Mesodermal cell (in vitro differentiated cells): ENCODE results near the gene SUSD4.
A peak's percentile ranks its signal among the peaks of the same experiment; 100 is the strongest.

ENCODE experiments used
- H3K27ac ChIP-seq: 2 replicates; pipeline ENCODE4 v1.7.0; 2013; ENCODE audit warnings: mild to moderate bottlenecking, low read depth, low read length, moderate library complexity; ENCODE audit not compliant: severe bottlenecking
- H3K36me3 ChIP-seq: 2 replicates; pipeline ENCODE4 v1.7.1; 2013; ENCODE audit warnings: mild to moderate bottlenecking, low read length, moderate library complexity; ENCODE audit not compliant: control insufficient read depth, insufficient read depth
- H3K4me1 ChIP-seq: one replicate; pipeline ENCODE4 v1.7.1; 2013; ENCODE audit warnings: mild to moderate bottlenecking, low read length; ENCODE audit not compliant: insufficient read depth, control insufficient read depth, poor library complexity, severe bottlenecking
- H3K4me3 ChIP-seq: 2 replicates; pipeline ENCODE4 v1.7.0; 2013; ENCODE audit warnings: low read length, control low read depth, mild to moderate bottlenecking; ENCODE audit not compliant: insufficient read depth, poor library complexity, severe bottlenecking; ENCODE audit errors: extremely low read depth
- H3K9me3 ChIP-seq: 2 replicates; pipeline ENCODE4 v1.7.1; 2013; ENCODE audit warnings: mild to moderate bottlenecking, low read length, moderate library complexity; ENCODE audit not compliant: control insufficient read depth
- whole genome bisulfite sequencing, 2 experiments: methylation state at CpG; one replicate each; pipeline ENCODE4 v1.1.5; 2013; ENCODE audit warnings: missing lambda C conversion rate in 2 of 2; ENCODE audit not compliant: insufficient coverage in 2 of 2; 5-methylcytosine and 5-hydroxymethylcytosine counted together

The SUSD4 gene

GRCh38 chr1:223244366-223245103, 119.4 kb downstream of the SUSD4 start:
- Histone ChIP-seq H3K36me3 (no peaks in the 10 kb centered on the region), H3K9me3 (no peaks in the 10 kb centered on the region), H3K27ac (no peak overlapping the region), H3K4me1 (peaks cover 5% of the 10 kb centered on the region), H3K4me3 (no peak overlapping the region)
- 83 to 100% methylated on average over 1 to 2 of the region's 4 CpGs for WGBS, 2 experiments

- no peaks in the 10 kb centered on the region for H3K36me3 ChIP-seq
- H3K4me3 ChIP-seq, result no peak overlapping the region
- 89 to 100% methylated on average over 2 to 3 of the region's 6 CpGs for WGBS, 2 experiments
- H3K27ac ChIP-seq, result no peak overlapping the region
- no peaks in the 10 kb centered on the region for H3K9me3 ChIP-seq
- H3K4me1 ChIP-seq, result peaks cover 5% of the 10 kb centered on the region
Measured at GRCh38 chr1:223243441-223244050, 120.4 kb downstream of the SUSD4 start.

GRCh38 chr1:223242971-223243370, 121.0 kb downstream of the SUSD4 start:
- 87 to 93% methylated on average over 6 to 7 of the region's 7 CpGs for WGBS, 2 experiments
- H3K36me3 ChIP-seq, result no peaks in the 10 kb centered on the region
- H3K4me3 ChIP-seq, result no peak overlapping the region
- peaks cover 5% of the 10 kb centered on the region for H3K4me1 ChIP-seq
- H3K27ac ChIP-seq, result no peak overlapping the region
- no peaks in the 10 kb centered on the region for H3K9me3 ChIP-seq

GRCh38 chr1:223242382-223242955, 121.5 kb downstream of the SUSD4 start:
- H3K36me3 ChIP-seq, result no peaks in the 10 kb centered on the region
- 89 to 94% methylated on average over 3 to 5 of the region's 6 CpGs for WGBS, 2 experiments
- no peak overlapping the region for H3K4me3 ChIP-seq
- no peaks in the 10 kb centered on the region for H3K9me3 ChIP-seq
- no peak overlapping the region for H3K27ac ChIP-seq
- H3K4me1 ChIP-seq, result peaks cover 5% of the 10 kb centered on the region

- H3K36me3 ChIP-seq, result no peaks in the 10 kb centered on the region
- peaks cover 5% of the 10 kb centered on the region for H3K4me1 ChIP-seq
Measured at GRCh38 chr1:223240122-223240521, 123.9 kb downstream of the SUSD4 start.

GRCh38 chr1:223235091-223235490, 128.9 kb downstream of the SUSD4 start:
- 100% methylated on average over 2 of the region's 3 CpGs; no CpG with 5 or more reads in 1 of the 2 experiments for WGBS, 2 experiments
- peaks cover 42% of the 10 kb centered on the region for H3K4me1 ChIP-seq
- H3K36me3 ChIP-seq, result no peaks in the 10 kb centered on the region
- H3K4me3 ChIP-seq, result no peak overlapping the region
- no peak overlapping the region for H3K27ac ChIP-seq
- no peaks in the 10 kb centered on the region for H3K9me3 ChIP-seq

More at GRCh38 chr1:223240122-223240521, 123.9 kb downstream of the SUSD4 start:
- H3K27ac ChIP-seq, result no peak overlapping the region
- no CpG with 5 or more reads among the region's 2 CpGs for WGBS, 2 experiments
- H3K4me3 ChIP-seq, result no peak overlapping the region
- H3K9me3 ChIP-seq, result no peaks in the 10 kb centered on the region

- no peaks in the 10 kb centered on the region for H3K36me3 ChIP-seq
- peaks cover 45% of the 10 kb centered on the region for H3K4me1 ChIP-seq
- peak overlapping the region; percentile 87 for H3K27ac ChIP-seq
- H3K4me3 ChIP-seq, result no peak overlapping the region
- H3K9me3 ChIP-seq, result no peaks in the 10 kb centered on the region
- 100% methylated on average over 3 to 4 of the region's 5 CpGs for WGBS, 2 experiments
Measured at GRCh38 chr1:223234534-223234933, 129.4 kb downstream of the SUSD4 start.

GRCh38 chr1:223234170-223234514, 129.8 kb downstream of the SUSD4 start:
- H3K36me3 ChIP-seq, result no peaks in the 10 kb centered on the region
- no peak overlapping the region for H3K4me3 ChIP-seq
- H3K9me3 ChIP-seq, result no peaks in the 10 kb centered on the region
- H3K4me1 ChIP-seq, result peaks cover 48% of the 10 kb centered on the region
- H3K27ac ChIP-seq, result peak overlapping the region; percentile 87
- WGBS, 2 experiments, result 83% methylated on average over 1 of the region's 1 CpG; no CpG with 5 or more reads in 1 of the 2 experiments

- H3K36me3 ChIP-seq, result no peaks in the 10 kb centered on the region
- no peak overlapping the region for H3K4me3 ChIP-seq
- H3K27ac ChIP-seq, result peak overlapping the region; percentile 87
- WGBS, 2 experiments, result 67 to 72% methylated on average over 5 to 10 of the region's 11 CpGs
- H3K4me1 ChIP-seq, result peaks cover 49% of the 10 kb centered on the region
- H3K9me3 ChIP-seq, result no peaks in the 10 kb centered on the region
Measured at GRCh38 chr1:223233410-223234169, 130.4 kb downstream of the SUSD4 start.

GRCh38 chr1:223233019-223233409, 131.0 kb downstream of the SUSD4 start:
- H3K9me3 ChIP-seq, result no peaks in the 10 kb centered on the region
- no peak overlapping the region for H3K4me3 ChIP-seq
- H3K27ac ChIP-seq, result peak overlapping the region; percentile 87
- peaks cover 49% of the 10 kb centered on the region for H3K4me1 ChIP-seq
- WGBS, 2 experiments, result 86 to 92% methylated on average over 1 of the region's 3 CpGs
- no peaks in the 10 kb centered on the region for H3K36me3 ChIP-seq
